HG03342 (cell line): ENCODE data around the gene PLAA.
"Not testable (repeated sequence)": the region's sequence is repeated elsewhere in the genome, so short reads cannot be mapped to it uniquely, and the experiment has no call there.

Experiments used
- ATAC-seq: cut with Tn5 transposase; IDR thresholded peaks from one replicate; pipeline ENCODE4 v1.9.1; 2021; ENCODE audit warnings: mild to moderate bottlenecking, moderate library complexity; ENCODE audit not compliant: unreplicated experiment

PLAA gene

DNA sequence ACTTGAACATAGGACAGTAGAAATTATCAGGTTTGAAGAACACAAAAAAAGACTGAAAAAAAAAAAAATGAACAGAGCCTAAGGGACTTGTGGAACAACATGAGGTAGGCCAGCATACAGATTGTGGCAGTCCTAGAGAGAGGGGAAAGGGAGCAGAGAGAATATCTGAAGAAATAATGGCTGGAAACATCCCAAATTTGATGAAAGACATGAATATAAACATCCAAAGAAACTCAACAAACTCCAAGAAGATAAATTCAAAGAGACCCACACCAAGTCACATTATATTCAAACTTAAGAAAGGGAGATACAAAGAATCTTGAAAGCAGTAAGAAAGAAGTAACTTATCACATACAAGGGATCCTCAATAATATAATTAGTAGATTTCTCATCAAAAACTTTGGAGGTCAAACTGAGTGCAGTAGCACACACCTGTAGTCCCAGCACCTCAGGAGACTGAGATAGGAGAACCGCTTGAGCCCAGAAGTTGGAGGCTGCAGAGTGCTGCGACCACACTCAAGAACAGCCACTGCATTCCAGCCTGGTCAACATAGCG, 9.1 kb downstream of the PLAA start:
- ATAC-seq, result no peak

DNA sequence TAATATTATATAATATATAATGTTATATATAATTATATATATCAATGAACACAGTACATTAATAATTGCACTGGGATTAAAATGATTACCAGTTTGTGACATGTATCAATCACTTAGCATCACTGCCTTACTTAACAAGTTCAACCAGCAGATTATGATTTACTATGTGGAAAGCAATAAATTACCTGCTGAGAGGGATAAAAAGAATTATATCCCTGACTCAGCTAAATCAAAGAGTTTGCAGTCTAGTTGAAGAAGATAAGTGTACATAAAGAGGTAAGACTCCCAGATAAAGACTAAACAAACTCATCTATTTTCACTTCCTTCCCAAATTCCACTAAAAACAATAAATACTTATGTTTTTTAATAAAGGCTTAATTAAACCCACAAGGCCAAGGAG, 11.2 kb downstream of the PLAA start:
- ATAC-seq, result no peak

DNA sequence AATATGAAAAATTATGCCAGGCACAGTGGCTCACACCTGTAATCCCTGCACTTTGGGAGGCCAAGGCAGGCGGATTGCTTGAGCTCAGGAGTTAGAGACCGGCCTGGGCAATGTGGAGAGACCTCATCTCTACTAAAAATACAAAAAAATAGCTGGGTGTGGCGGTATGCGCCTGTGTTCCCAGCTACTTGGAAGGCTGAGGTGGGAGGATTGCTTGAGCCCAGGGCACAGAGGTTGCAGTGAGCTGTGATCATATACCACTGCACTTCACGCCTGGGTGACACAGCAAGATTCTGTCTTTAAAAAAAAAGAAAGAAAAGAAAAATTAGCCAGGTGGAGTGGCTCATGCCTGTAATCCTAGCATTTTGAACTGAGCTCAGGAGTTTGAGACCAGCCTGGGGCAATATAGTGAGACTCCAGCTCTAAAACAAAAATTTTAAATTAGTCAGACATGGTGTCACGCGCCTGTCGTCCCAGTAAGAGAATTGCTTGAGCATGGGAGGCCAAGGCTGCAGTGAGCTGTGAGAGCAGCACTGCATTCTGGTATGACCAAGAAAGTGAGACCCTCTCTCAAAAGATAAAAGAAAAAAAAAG, 18.0 kb downstream of the PLAA start:
- ATAC-seq, result no peak

DNA sequence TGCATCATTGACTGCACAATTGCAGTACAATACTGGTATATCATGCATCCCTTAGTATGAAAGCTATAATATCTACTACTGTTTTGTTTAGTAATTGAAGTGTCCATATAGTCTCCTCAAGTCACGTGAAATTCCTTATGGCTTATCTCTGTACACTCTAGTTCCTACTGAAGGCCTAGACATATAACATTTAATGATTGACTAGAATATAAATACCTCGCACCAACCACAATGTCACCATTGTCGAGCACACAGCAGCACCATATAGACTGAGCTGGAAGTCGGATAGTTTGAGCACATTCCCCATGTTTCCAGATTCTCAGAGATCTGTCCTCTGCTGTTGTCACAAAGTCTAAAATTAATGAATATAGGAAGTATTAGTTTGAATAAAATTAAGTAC, 21.4 kb downstream of the PLAA start:
- no peak for ATAC-seq

DNA sequence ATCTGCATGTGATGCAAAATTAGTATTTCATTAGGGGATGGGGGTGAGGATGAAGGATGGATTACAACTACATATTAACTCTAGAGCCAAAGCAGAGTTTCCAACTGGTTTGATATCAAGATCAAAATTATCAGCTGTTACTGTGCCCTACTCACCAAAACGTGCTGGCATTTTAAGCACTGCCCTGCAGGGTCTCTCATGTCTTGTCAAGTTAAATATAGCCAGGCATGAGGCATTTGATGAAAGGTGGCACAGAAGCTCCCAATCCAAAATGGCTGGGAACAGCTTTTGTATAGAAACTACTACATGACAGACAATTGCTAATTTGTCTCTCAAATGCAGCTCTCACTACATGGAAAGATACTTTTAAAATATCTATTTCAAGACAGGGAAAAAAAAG, 27.3 kb downstream of the PLAA start:
- ATAC-seq, result no peak

DNA sequence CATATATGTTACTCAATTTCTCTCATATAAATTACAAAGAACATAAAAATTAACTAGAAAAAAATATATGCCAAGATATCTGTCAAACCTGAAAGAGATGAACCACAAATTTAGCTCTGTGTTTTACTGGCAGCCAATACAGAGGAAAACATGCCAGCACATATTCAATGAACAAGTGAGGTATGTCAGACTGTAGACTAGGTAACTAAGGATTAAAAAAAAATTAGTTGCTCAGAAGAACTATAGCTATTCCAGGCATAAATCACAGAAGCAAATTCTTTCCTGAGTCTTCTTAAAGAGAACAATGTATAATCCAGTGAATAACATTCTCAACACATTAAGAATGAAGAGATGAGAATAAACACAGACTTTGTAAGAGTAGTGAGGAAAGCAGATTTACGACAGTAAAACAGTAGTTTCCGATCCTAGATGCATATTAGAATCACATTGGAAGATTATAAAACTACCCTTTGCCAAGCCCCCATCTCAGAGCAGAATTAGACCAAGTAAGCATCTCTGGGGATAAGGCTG, 33.8 kb downstream of the PLAA start:
- no peak for ATAC-seq

DNA sequence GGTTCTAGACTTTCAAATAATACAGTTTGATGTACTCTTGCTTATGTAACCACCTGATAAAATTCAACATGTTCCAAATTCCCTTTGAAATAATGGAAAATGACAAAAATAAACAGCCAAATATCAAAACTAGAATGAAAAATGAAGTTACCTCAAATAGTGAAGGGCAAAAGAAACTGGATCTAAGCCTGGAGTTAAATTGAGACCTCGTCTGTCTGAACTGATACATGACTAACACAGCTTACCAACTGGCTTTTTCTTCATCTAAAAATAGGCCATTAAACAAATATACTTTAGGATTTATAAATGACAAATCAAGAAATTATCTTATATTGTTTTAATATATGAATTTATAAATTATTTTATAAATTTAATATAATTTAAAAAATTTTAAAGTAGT, 42.4 kb downstream of the PLAA start:
- ATAC-seq, result no peak

DNA sequence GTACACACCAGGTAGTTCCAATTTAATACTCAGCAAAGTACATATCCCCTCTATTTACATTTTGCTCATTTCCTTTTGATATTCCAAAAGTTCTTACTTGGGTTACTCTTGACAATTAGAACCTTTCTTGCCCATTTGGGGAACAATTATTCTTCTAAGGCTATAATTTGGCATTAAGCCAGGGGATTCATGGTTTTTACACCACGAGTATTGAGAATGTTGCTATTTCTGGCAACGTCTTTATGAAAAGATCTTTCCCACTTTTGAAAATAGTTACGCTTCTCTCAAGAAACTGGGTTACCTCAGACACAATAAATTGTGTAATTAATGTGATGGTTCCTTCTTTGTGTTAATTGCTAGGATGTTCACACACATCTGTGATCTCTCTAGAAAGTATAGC, 43.0 kb downstream of the PLAA start:
- no peak for ATAC-seq

DNA sequence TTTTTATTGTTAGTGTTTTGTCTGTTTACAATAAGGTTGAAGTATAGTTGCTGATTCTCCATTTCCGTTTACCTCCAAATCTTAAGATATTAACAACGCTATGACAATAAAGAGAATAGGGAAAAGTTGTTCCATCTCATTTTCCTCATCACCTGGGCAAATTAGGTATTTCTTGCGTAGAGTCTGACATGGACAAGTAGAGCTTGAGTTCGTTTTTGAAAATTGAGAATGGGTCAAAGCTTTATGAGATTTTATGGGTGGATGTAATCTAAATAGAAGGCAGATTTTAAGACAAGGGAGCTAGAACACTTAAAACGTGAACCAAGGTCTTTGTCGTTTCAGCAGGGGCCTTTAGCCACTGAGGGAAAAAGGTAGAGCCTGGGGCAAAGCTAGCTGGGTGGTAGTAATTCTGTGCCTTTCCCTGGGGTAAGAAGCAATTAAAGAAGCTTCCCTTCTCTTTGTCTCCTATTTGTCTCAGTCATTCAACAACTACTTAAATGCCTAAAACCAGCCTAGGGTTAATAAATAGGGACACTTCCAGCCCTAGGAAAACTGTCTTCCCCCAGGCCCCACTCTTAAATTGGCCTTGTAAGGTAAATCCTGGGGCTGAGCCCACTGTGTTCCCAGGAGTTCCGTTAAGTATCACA, 53.9 kb downstream of the PLAA start:
- ATAC-seq, result no peak

DNA sequence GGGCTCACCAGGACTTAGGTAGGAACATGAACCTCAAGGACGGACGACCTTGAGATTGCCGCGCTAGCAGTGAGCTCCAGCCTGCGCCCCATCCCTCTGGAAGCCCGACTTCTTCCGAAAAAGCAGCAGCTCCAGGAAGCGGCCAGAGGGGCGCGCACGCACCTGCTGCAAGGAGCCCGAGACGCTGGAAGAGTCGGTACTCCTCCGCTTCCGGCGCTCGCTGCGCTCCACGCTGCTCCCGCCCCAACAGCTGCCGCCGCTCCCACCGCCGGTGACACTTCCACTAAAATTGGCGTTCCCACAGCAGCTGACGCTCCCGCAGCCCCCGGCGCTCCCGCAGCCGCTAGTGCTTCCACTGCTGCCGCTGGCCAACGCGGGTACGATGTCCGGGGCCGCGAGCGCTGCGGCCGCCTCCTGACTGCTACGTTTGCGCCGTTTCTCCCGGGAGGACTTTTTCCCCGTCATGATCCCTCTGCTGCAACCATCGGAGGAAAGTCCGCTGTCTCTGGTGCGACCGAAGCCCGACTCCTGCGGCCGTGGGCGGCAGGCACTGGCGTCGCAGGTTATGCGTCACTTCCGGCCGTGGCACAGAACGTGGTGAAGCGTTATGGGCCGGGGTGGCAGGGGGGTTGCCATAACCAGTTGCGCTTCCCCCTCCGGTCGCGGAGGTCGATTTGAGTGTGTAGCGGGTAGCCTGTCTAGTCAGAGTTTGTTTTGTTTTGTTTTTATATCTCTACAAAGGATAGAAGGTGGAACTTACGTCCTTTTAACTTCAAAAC, 54.6 kb downstream of the PLAA start, which contains the start of gene CAAP1:
CAAP1 (minus strand) TSS at position 552 of the 779 bp plus-strand sequence; CDS start at position 465, 87 bp downstream.
- ATAC-seq, result peak; percentile 91

DNA sequence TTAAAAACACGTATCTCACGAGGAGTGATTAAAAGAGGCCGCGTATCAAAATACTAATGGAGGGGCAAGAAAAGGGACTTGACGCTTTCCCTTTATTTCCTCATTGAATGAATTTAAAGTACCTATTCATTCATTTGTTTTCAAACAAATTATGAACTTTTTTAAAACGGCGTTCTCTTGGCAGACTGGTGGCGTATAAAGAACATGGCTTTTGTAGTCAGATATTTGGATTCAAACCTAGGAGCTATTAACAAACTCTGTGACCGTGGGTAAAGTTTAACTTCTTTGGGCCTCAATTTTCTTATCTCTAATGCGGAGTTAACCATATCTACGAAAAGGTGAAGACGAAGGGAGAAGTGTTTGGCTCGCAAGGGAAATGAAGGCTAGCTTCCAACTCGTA, 55.3 kb downstream of the PLAA start:
- no peak for ATAC-seq

DNA sequence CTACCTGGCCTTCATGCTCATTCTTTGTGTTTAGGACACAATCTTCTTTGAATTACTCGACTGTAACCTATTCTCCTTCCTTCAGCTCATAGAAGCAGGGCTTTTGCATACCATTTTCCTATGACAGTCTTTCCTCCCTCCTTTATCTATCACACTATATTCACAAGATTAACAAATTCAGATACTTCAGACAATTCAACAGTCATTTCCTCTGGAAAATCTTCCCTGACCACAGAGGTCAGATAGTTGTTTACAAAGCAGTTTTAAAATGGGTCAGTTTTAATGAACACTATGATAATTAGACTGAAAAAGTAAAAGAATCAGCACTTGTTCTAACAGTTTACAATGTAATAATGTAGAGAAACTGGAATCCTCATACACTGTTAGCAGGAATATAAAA, 58.8 kb downstream of the PLAA start:
- no peak for ATAC-seq

DNA sequence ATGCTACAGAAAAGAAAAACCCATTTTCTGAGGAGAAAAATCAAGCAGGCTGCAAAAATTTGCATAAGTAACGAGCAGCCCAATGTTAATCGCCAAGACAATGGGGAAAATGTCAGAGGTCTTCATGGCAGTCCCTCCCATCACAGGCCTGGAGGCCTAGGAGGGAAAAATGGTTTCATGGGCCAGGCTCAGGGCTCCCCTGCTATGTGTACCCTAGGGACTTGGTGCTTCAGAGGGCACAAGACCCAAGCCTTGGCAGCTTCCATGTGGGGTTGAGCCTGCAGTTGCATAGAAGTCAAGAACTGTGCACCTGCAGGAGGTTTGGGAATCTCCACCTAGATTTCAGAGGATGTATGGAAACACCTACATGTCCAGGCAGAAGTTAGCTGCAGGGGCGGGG, 64.9 kb downstream of the PLAA start:
- ATAC-seq, result no peak

DNA sequence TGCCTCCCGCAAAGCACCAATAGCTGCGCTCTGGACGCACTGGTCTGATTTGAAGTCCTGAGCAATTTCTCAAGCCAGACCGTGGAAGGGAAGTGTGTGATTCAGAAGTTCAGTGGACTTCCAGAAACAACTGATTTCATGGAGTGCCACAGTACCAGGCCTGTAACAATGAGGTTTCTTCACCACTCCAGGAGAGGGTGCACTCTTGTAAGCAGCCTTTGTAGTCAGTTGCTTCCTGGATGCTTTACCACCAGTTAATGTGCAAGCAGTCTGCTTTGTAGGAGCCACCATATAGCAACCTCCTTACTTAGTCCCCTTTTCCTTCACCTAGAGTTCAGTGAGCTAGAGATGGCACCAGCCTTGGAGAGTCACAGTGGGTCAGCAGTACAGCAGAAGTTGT, 66.8 kb downstream of the PLAA start:
- ATAC-seq, result no peak

DNA sequence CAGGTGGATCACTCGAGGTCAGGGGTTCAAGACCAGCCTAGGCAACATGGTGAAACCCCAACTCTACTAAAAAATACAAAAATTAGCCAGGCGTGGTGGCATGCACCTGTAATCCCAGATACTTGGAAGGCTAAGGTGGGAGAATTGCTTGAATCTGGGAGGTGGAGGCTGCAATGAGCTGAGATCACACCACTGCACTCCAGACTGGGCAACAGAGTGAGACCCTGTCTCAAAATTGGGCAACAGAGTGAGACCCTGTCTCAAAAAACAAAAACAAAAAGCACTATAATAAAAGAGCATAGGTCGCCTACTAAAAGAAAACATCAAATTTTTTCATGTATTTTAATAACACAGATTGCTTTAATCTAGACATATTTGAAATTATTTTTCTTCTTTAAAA, 71.9 kb downstream of the PLAA start:
- not testable (repeated sequence) for ATAC-seq

DNA sequence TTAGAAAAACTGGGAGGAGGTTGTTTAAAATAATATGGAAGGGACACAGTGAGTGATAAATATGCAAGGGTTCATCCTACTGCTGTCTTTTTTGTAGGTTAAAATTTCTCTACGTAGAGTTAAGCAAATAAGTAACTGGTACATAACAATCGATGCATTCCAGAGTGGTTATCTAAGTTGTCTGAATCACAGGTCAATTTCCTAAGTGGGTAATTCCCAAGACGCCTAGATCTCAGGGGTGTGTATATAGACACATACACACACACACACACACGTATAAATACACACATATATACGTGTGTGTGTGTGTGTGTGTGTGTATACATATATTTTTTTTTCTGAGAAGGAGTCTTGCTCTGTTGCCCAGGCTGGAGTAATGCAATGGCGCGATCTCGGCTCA, 76.8 kb downstream of the PLAA start:
- no peak for ATAC-seq

DNA sequence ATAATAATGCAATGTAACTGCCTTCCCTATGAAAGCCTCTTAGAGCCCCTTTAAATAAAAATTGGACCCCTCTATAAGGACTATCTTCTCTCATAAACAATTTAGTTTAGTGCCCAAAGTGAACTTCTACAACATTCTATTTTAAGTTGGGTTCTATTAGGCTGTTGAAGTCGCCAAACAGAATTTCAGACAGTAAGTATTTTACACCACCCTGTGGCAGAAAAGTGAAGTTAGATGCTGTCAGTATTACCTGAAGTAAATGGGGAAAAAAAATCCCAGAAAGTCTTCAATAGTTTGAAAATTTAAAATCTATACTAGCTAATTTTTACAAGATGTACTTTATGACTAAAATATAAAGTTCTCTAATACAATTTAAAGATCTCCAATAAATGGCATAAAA, 84.0 kb downstream of the PLAA start:
- ATAC-seq, result no peak

DNA sequence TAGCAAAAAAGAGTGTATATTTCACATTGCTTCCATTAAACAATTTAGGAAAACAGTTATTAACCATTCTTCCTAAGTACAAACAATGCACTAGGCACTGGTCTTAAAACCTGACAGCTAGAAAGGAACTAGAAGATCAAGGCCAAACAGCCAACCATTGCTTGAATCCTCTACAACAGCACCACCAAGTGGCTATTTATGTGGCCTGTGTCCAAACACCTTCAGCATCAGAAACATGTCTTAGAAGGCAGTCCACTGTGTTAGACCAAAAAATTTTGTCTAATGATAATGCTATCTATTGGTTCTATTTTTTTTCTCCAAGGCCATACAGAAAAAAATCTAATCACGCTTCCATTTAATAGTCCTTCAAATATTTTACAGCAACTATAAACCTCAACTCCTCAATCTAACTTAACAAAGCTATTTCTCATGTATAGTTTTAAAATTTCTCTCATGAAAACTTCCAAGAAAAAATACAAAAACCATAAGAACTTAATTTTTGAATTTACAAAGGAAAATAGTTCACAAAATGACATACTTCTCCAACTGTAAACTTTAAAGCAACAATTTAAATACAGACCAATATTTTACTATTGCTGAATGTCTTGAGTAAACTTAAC, 90.5 kb downstream of the PLAA start:
- peak; percentile 90 for ATAC-seq
